Thoracic aorta (tissue), 2 donors: ENCODE results near the gene RCL1. TPM values are rescaled to one million over a fixed set of nuclear protein-coding genes. Genes with fewer than 3 reads are reported as not detected.
A peak's percentile ranks its signal among the peaks of the same experiment; 100 is the strongest.

Source experiments
- ATAC-seq: fragments of 150-250 bp; one replicate; pipeline ENCODE4 v1.8.0; 2017; ENCODE audit warnings: low read depth; ENCODE audit not compliant: insufficient number of reproducible peaks, low FRiP score
- DNase-seq: peaks from one replicate; pipeline ENCODE4 v3.0.0-alpha.2; 2020; ENCODE audit warnings: low spot score
- H3K27ac ChIP-seq, 2 donors: fragments of 200-600 bp; sonication (generic); 1 replicate in 1 of 2; 2 replicates in 1 of 2; pipeline ENCODE4 v1.5.1; 2016; ENCODE audit warnings: mild to moderate bottlenecking in 2 of 2, moderate library complexity in 2 of 2
- H3K27me3 ChIP-seq: fragments of 200-600 bp; sonication (generic); replicated peaks from 2 replicates; pipeline ENCODE4 v1.6.0; 2016; ENCODE audit warnings: mild to moderate bottlenecking; ENCODE audit not compliant: insufficient read depth
- H3K36me3 ChIP-seq: fragments of 200-600 bp; sonication (generic); one replicate; pipeline ENCODE4 v1.5.1; 2016
- H3K4me1 ChIP-seq, 2 donors: fragments of 200-600 bp; sonication (generic); 1 replicate in 1 of 2; 2 replicates in 1 of 2; pipeline versions ENCODE4 v1.5.1 to v1.6.0; 2016; ENCODE audit warnings: low read depth in 2 of 2, mild to moderate bottlenecking in 1 of 2; ENCODE audit not compliant: control insufficient read depth in 1 of 2
- H3K4me3 ChIP-seq: fragments of 200-600 bp; sonication (generic); 2 replicates; pipeline ENCODE4 v1.5.1; 2016; ENCODE audit warnings: mild to moderate bottlenecking
- H3K9me3 ChIP-seq: fragments of 200-600 bp; sonication (generic); 2 replicates; pipeline ENCODE4 v1.5.1; 2016
- CTCF ChIP-seq: fragments of 200-600 bp; sonication (generic); IDR thresholded peaks from one replicate; pipeline ENCODE4 v1.5.1; 2019; ENCODE audit warnings: antibody characterized with exemption
- total RNA-seq, 2 donors: library from RNA; depleted of rRNA; stranded (reverse); fragments of >200 nt; gene quantifications; one replicate each; pipeline versions ENCODE4 v1.1.0 to v1.2.3, GENCODE V29; 2016

RCL1 gene
- total RNA-seq, 2 donors from 2014 or later = 29.6 to 62.2 TPM

GRCh38 chr9:4762108-4762885 lies 30.4 kb upstream of the RCL1 start:
- Histone ChIP-seq H3K4me3 (peak overlapping the region; percentile 60), H3K27ac (peak overlapping the region; percentile 37 to 50)

GRCh38 chr9:4762886-4763541 lies 29.7 kb upstream of the RCL1 start:
- H3K36me3 ChIP-seq = no peaks in the 10 kb centered on the region
- H3K4me1 ChIP-seq = peaks cover 4 to 17% of the 10 kb centered on the region in 2 donors
- ATAC-seq = no peak
- no peak for TF ChIP-seq CTCF
- peak overlapping the region; percentile 60 for H3K4me3 ChIP-seq
- peak overlapping the region; percentile 37 to 50 for H3K27ac ChIP-seq
- no peak for DNase-seq
- H3K9me3 ChIP-seq = no peaks in the 10 kb centered on the region
- H3K27me3 ChIP-seq = no peaks in the 10 kb centered on the region

More at GRCh38 chr9:4762108-4762885, 30.4 kb upstream of the RCL1 start:
- Histone ChIP-seq H3K9me3 (no peaks in the 10 kb centered on the region), H3K36me3 (no peaks in the 10 kb centered on the region), H3K27me3 (no peaks in the 10 kb centered on the region), H3K4me1 (peaks cover 4 to 17% of the 10 kb centered on the region in 2 donors)
- TF ChIP-seq CTCF = peak; percentile 79
- DNase-seq (no peak), ATAC-seq (no peak)

DNA sequence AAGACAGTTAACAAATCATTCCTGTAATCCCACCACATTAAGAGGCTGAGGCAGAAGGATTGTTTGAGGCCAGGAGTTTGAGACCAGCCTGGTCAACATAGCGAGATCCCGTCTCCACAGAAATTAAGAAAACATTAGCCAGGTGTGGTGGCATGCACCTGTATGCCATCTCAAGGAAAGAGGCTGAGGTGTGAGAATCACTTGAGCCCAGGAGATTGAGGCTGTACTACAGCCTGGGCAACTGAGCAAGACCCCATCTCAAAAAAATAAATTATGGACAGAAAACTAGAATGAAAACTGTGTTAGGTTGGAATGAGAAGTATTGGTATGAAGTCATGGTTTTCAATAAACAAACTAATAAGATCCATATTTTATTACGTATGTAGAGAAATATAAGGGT lies 28.7 kb upstream of the RCL1 start:
- no peak for ATAC-seq
- Histone ChIP-seq H3K27me3 (no peaks in the 10 kb centered on the region), H3K36me3 (no peaks in the 10 kb centered on the region)

DNA sequence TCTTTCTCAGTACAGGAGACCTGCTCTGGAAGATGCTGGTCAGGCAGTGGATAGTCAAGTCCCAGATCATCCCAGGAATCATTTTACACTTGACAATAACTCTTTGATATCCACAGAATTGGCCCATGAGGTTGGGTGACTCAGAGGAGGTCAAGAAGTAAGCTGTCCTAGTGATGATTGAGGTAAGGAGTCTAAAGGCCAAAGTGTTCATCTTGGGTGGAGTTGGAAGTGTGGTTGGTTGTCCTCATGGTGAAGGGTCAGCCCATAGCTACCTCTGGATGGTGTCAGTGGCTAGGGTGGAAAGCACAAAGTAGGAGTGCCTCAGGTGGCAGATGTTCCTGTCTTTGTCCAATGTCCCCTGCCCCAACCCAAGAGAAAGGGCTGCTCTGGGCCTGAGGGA lies 24.1 kb upstream of the RCL1 start:
- Histone ChIP-seq H3K36me3 (no peaks in the 10 kb centered on the region), H3K4me1 (no peaks in the 10 kb centered on the region), H3K4me3 (no peak overlapping the region), H3K27ac (no peak overlapping the region), H3K9me3 (no peaks in the 10 kb centered on the region), H3K27me3 (no peaks in the 10 kb centered on the region)
- DNase-seq = no peak
- no peak for TF ChIP-seq CTCF
- ATAC-seq = no peak

More for the DNA sequence above, 28.7 kb upstream of the RCL1 start:
- Histone ChIP-seq H3K4me1 (peaks cover 4 to 17% of the 10 kb centered on the region in 2 donors), H3K4me3 (no peak overlapping the region), H3K27ac (no peak overlapping the region), H3K9me3 (no peaks in the 10 kb centered on the region)
- DNase-seq = no peak
- TF ChIP-seq CTCF = no peak

DNA sequence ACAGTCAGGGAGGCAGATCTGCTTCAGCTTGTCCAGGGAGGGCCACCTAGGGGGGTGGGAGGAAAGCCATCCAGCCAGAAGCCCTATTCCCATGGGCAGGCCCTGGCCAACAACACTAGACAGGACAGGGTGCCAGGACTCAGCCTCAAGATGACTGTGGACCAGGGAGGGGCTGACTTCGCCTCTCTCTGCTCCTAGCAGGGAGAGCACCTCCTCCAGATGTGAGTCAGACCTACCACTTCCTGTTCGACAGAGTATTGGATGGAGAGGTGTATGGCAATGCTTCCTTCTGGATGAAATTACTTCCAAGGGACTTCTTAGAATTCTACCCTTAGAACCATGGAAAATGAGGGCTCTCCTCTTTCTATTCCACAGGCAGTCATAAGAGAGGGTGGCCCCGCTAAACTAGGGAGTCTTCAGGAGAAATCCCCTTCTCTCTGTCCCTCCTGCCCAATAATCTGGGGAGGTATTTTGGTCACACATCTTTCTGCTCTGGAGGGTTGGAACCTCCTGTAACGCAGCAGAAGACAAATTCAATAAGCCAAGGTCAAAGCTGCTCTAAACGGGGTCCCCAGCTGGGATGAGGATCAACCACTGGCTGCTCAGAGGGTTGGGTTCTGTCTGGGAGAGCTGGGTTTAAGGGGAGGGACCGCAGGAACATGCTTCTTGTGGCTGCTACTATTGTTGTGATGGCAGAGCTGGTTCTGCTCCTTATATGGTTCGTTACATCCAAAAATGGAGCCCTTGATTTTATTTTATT lies 23.2 kb upstream of the RCL1 start:
- no peaks in the 10 kb centered on the region for H3K27me3 ChIP-seq
- H3K4me1 ChIP-seq = no peaks in the 10 kb centered on the region
- H3K9me3 ChIP-seq = no peaks in the 10 kb centered on the region
- no peak for DNase-seq
- no peak for TF ChIP-seq CTCF
- no peak overlapping the region for H3K27ac ChIP-seq
- no peaks in the 10 kb centered on the region for H3K36me3 ChIP-seq
- H3K4me3 ChIP-seq = no peak overlapping the region
- no peak for ATAC-seq
